ENCODE data around the gene FOS.

The FOS gene

GRCh38 chr14:75293920-75294648, 15.5 kb downstream of the FOS start (continued):
- 0 out of 2 replicates have a peak, but pooled peaks have one; percentile 28 for TF ChIP-seq ZNF629 (tag by site-specific recombination; IDR thresholded peaks at IDR 0.05)
- no peak for TF ChIP-seq ZNF223 (tag by site-specific recombination; IDR thresholded peaks at IDR 0.05)

GRCh38 chr14:75294649-75295033, 16.0 kb downstream of the FOS start:
- H3K9me3 ChIP-seq (ENCODE audit: control insufficient read depth, insufficient read depth, low read depth, low read length): no peaks in the 10 kb centered on the region
- peak overlapping the region; percentile 68 for H3K4me3 ChIP-seq (ENCODE audit: low read depth, low read length)
- peaks cover 13% of the 10 kb centered on the region; the same call in 1 of the 2 replicates for H3K4me1 ChIP-seq (ENCODE audit: control insufficient read depth, insufficient read depth, low read length)
- CTCF ChIA-PET: interaction anchor here (0.5 to 5.3 kb wide), 14 partner anchors 9 to 706 kb away, joined by 3 to 45 read pairs (median 5); no protein-coding TSS in a partner anchor
- no peaks in the 10 kb centered on the region for H3K36me3 ChIP-seq (ENCODE audit: control insufficient read depth in 2 of 2, insufficient read depth in 1 of 2, low read length in 2 of 2)
- POLR2A ChIA-PET: interaction anchor here (0.6 to 1.4 kb wide), 5 partner anchors 36 to 170 kb away, joined by 3 to 7 read pairs (median 4); partner anchors contain the start of gene NEK9
- H3K27ac ChIP-seq (ENCODE audit: extremely low read depth, low read depth, low read length): no peak overlapping the region
- 0 out of 2 replicates have a peak, but pooled peaks have one; percentile 21 for TF ChIP-seq GLIS2 (tag by site-specific recombination; IDR thresholded peaks at IDR 0.05)
- TF ChIP-seq ZNF362 (tag by site-specific recombination; IDR thresholded peaks at IDR 0.05): no peak
- peak; percentile 43; the same call in 1 of the 2 replicates for TF ChIP-seq ZIC2 (tag by site-specific recombination; IDR thresholded peaks at IDR 0.05)
- peak; percentile 85 for TF ChIP-seq ZNF341 (tag by site-specific recombination; IDR thresholded peaks at IDR 0.05; ENCODE audit: low read depth)
- TF ChIP-seq KLF1 (tag by site-specific recombination; IDR thresholded peaks at IDR 0.05): no peak
- TF ChIP-seq ZBTB17 (tag by site-specific recombination; IDR thresholded peaks at IDR 0.05): peak; percentile 52
- TF ChIP-seq CTCF (tag by site-specific recombination; IDR thresholded peaks at IDR 0.05): 0 out of 2 replicates have a peak, but pooled peaks have one; percentile 7
- 0 out of 2 replicates have a peak, but pooled peaks have one; percentile 2 for TF ChIP-seq ZNF654 (tag by site-specific recombination; IDR thresholded peaks at IDR 0.05; ENCODE audit: low read depth)
- 0 out of 2 replicates have a peak, but pooled peaks have one; percentile 22 for TF ChIP-seq ZNF398 (tag by site-specific recombination; IDR thresholded peaks at IDR 0.05)

GRCh38 chr14:75295061-75295461, 16.4 kb downstream of the FOS start:
- no peaks in the 10 kb centered on the region for H3K9me3 ChIP-seq (ENCODE audit: control insufficient read depth, insufficient read depth, low read depth, low read length)
- no peaks in the 10 kb centered on the region for H3K36me3 ChIP-seq (ENCODE audit: control insufficient read depth in 2 of 2, insufficient read depth in 1 of 2, low read length in 2 of 2)
- H3K4me1 ChIP-seq (ENCODE audit: control insufficient read depth, insufficient read depth, low read length): peaks cover 13% of the 10 kb centered on the region; the same call in 1 of the 2 replicates
- peak overlapping the region; percentile 68 for H3K4me3 ChIP-seq (ENCODE audit: low read depth, low read length)
- no peak overlapping the region for H3K27ac ChIP-seq (ENCODE audit: extremely low read depth, low read depth, low read length)
- ChIA-PET CTCF (interaction anchor here (0.5 to 5.3 kb wide), 15 partner anchors 10 to 707 kb away, joined by 3 to 45 read pairs (median 5); no protein-coding TSS in a partner anchor), POLR2A (interaction anchor here (0.6 to 1.3 kb wide), 3 partner anchors 18 to 158 kb away, joined by 3 to 4 read pairs (median 3); no protein-coding TSS in a partner anchor)
- TF ChIP-seq ZNF394 (tag by site-specific recombination; IDR thresholded peaks at IDR 0.05; ENCODE audit: borderline replicate concordance): peak; percentile 25; the same call in 1 of the 2 replicates
- no peak for TF ChIP-seq ZNF112 (tag by site-specific recombination; IDR thresholded peaks at IDR 0.05)
- peak; percentile 76 for TF ChIP-seq EGR2 (tag by site-specific recombination; IDR thresholded peaks at IDR 0.05; ENCODE audit: low read depth)
- TF ChIP-seq ZFHX2 (tag by site-specific recombination; conservative IDR thresholded peaks at IDR 0.05): peak; percentile 93
- TF ChIP-seq PRDM6 (tag by site-specific recombination; IDR thresholded peaks at IDR 0.05): no peak
- TF ChIP-seq KLF1 (tag by site-specific recombination; IDR thresholded peaks at IDR 0.05): peak; percentile 64
- peak; percentile 47; the same call in 1 of the 2 replicates for TF ChIP-seq KLF8 (tag by site-specific recombination; IDR thresholded peaks at IDR 0.05)
- peak; percentile 52; the same call in 1 of the 2 replicates for TF ChIP-seq ZFP69B (tag by site-specific recombination; IDR thresholded peaks at IDR 0.05)
- no peak for TF ChIP-seq ZNF76 (tag by site-specific recombination; IDR thresholded peaks at IDR 0.05; ENCODE audit: borderline replicate concordance, low read depth)
- TF ChIP-seq ZSCAN18 (tag by site-specific recombination; IDR thresholded peaks at IDR 0.05): no peak
- peak; percentile 76 for TF ChIP-seq GLIS1 (tag by site-specific recombination; IDR thresholded peaks at IDR 0.05)
- TF ChIP-seq KLF10 (tag by site-specific recombination; IDR thresholded peaks at IDR 0.05): peak; percentile 62; the same call in 1 of the 2 replicates
